Measurements from ENCODE around the gene GSDME.

GRCh38 chr7:24727154-24728120 is 29.8 kb downstream of the GSDME start:
- TF ChIP-seq, protein P1, sequence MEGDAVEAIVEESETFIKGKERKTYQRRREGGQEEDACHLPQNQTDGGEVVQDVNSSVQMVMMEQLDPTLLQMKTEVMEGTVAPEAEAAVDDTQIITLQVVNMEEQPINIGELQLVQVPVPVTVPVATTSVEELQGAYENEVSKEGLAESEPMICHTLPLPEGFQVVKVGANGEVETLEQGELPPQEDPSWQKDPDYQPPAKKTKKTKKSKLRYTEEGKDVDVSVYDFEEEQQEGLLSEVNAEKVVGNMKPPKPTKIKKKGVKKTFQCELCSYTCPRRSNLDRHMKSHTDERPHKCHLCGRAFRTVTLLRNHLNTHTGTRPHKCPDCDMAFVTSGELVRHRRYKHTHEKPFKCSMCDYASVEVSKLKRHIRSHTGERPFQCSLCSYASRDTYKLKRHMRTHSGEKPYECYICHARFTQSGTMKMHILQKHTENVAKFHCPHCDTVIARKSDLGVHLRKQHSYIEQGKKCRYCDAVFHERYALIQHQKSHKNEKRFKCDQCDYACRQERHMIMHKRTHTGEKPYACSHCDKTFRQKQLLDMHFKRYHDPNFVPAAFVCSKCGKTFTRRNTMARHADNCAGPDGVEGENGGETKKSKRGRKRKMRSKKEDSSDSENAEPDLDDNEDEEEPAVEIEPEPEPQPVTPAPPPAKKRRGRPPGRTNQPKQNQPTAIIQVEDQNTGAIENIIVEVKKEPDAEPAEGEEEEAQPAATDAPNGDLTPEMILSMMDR (conservative IDR thresholded peaks at IDR 0.05 in 1 of 2, IDR thresholded peaks at IDR 0.05 in 1 of 2; ENCODE audit: low read depth in 1 of 2, low read length in 2 of 2), result no peak
- no peak for TF ChIP-seq EZH2 (IDR thresholded peaks at IDR 0.05; ENCODE audit: low read length, missing control alignments)

Measured in fibroblast of lung (primary cell).